K562 (cell line): ENCODE results near the gene CNFN. TPM values are rescaled to one million over a fixed set of nuclear protein-coding genes. Genes with fewer than 3 reads are reported as not detected.

Source experiments
- ATAC-seq: fragments of 200-7000 bp; cut with Tn5 transposase; 3 replicates; pipeline ENCODE4 v1.9.1; 2020; ENCODE audit warnings: moderate library complexity
- BruUV-seq: library from RNA; stranded (reverse); fragments of 400-500 nt; replicated peaks from 2 replicates; lab custom pipeline; 2021; lab: Mats Ljungman, UMichigan
- CTCF ChIA-PET: fragments of 300-600 bp; formaldehyde crosslinking; extraction: SDS; loops from one replicate; lab custom pipeline; 2021; ENCODE audit warnings: low intra/inter-chr PET ratio; lab: Yijun Ruan, JAX
- POLR2A ChIA-PET: fragments of 300-600, 350-650 bp; sonication (Branson Sonifier 250); formaldehyde crosslinking; extraction: SDS; loops from one replicate; lab custom pipeline; 2021; ENCODE audit warnings: antibody characterized with exemption, inconsistent platforms; lab: Yijun Ruan, JAX
- DNase-seq, 4 experiments: peaks; one replicate each; pipeline versions ENCODE4 v3.0.0 to v3.0.0-alpha.2; 2011 to 2018; ENCODE audit warnings: low spot score in 3 of 4, mixed read lengths in 3 of 4; ENCODE audit errors: extremely low read depth in 1 of 4
- FAIRE-seq: peaks from 2 replicates; lab custom pipeline; 2011; peaks lifted over from hg19 to GRCh38; lab: Jason Lieb, UNC
- H2AFZ ChIP-seq: 2 replicates; pipeline ENCODE4 v1.6.0; 2011; ENCODE audit warnings: low read depth, low read length, control low read depth, inconsistent platforms
- H3K27ac ChIP-seq: fragments of 200-600 bp; 3 replicates; pipeline ENCODE4 v1.8.0; 2011; ENCODE audit warnings: low read depth, mild to moderate bottlenecking, control low read depth, inconsistent platforms, low read length, moderate library complexity, mixed read lengths; ENCODE audit errors: extremely low read depth
- H3K27me3 ChIP-seq, 2 experiments: fragments of 300-600 bp in 1 of 2; 2 replicates in 1 of 2; 3 replicates in 1 of 2; pipeline versions ENCODE4 v1.6.0 to v1.8.0; 2011; ENCODE audit warnings: inconsistent platforms in 2 of 2, low read length in 2 of 2, mild to moderate bottlenecking in 1 of 2, mixed read lengths in 1 of 2, moderate library complexity in 1 of 2; ENCODE audit not compliant: control insufficient read depth in 2 of 2, insufficient read depth in 2 of 2
- H3K36me3 ChIP-seq: fragments of 300-600 bp; 3 replicates; pipeline ENCODE4 v1.8.0; 2011; ENCODE audit warnings: mild to moderate bottlenecking, low read length, inconsistent platforms; ENCODE audit not compliant: control insufficient read depth, insufficient read depth
- H3K4me1 ChIP-seq, 2 experiments: fragments of 200-600 bp in 1 of 2; replicated peaks in 1 of 2; 2 replicates in 1 of 2; 3 replicates in 1 of 2; pipeline versions ENCODE4 v1.5.1 to v1.8.0; 2011; ENCODE audit warnings: inconsistent platforms in 2 of 2, low read length in 2 of 2, mild to moderate bottlenecking in 1 of 2, mixed read lengths in 1 of 2, moderate library complexity in 1 of 2; ENCODE audit not compliant: control insufficient read depth in 2 of 2, insufficient read depth in 2 of 2
- H3K4me2 ChIP-seq: 2 replicates; pipeline ENCODE4 v1.6.1; 2011; ENCODE audit warnings: low read length, control low read depth, inconsistent platforms, mixed read lengths; ENCODE audit not compliant: insufficient read depth
- H3K4me3 ChIP-seq: fragments of 200-600 bp; sonication (generic), shearing (Covaris generic); 2 replicates; pipeline ENCODE4 v1.5.1; 2016; ENCODE audit warnings: control low read depth, inconsistent platforms
- H3K79me2 ChIP-seq: fragments of 200-600 bp; 3 replicates; pipeline ENCODE4 v1.8.0; 2011; ENCODE audit warnings: low read length, inconsistent platforms; ENCODE audit not compliant: control insufficient read depth, insufficient read depth
- H3K9ac ChIP-seq, 2 experiments: 2 replicates each; pipeline versions ENCODE4 v1.6.0 to v1.6.1; 2011; ENCODE audit warnings: low read depth in 2 of 2, low read length in 2 of 2, control low read depth in 1 of 2, inconsistent platforms in 1 of 2, mild to moderate bottlenecking in 1 of 2, mixed read lengths in 1 of 2; ENCODE audit not compliant: insufficient read depth in 1 of 2
- H3K9me1 ChIP-seq: one replicate; pipeline ENCODE4 v1.6.0; 2011; ENCODE audit warnings: inconsistent platforms, mild to moderate bottlenecking, low read length, moderate library complexity; ENCODE audit not compliant: control insufficient read depth, insufficient read depth
- H3K9me3 ChIP-seq: replicated peaks from 2 replicates; pipeline ENCODE4 v1.5.1; 2011; ENCODE audit warnings: low read depth, low read length, inconsistent platforms; ENCODE audit not compliant: control insufficient read depth, insufficient read depth
- H4K20me1 ChIP-seq: replicated peaks from 2 replicates; pipeline ENCODE4 v1.6.1; 2011; ENCODE audit warnings: low read length, inconsistent platforms, mixed read lengths; ENCODE audit not compliant: control insufficient read depth, insufficient read depth
- NFIC ChIP-seq: fragments of 450-650 bp; IDR thresholded peaks from 2 replicates; pipeline ENCODE4 v1.6.1; 2017; ENCODE audit warnings: mild to moderate bottlenecking, inconsistent platforms
- RFX7 ChIP-seq: fragments of 250-450 bp; sonication (Bioruptor Pico); IDR thresholded peaks from 2 replicates; pipeline ENCODE4 v1.5.1; 2021; ENCODE audit warnings: mild to moderate bottlenecking
- ZNF408 ChIP-seq: fragments of 250-450 bp; sonication (Bioruptor Pico); IDR thresholded peaks from 2 replicates; pipeline ENCODE4 v1.4.0; 2020; ENCODE audit warnings: low read depth, mild to moderate bottlenecking, moderate library complexity
- WGBS: fragments of 100-300 bp; shearing (Covaris generic); methylation state at CpG from one replicate; pipeline ENCODE4 v1.1.6; 2016; ENCODE audit warnings: low coverage, mixed read lengths; ENCODE audit not compliant: insufficient coverage; ENCODE audit errors: missing lambda C conversion rate; 5-methylcytosine and 5-hydroxymethylcytosine counted together
- in situ Hi-C: fragments of 300-500 bp; cut with MboI; formaldehyde crosslinking; loops from 4 replicates; pipeline ENCODE4 v1.15.0; 2018; ENCODE audit warnings: inconsistent platforms, mixed read lengths
- intact Hi-C: fragments of 100-400 bp; cut with micrococcal nuclease; formaldehyde crosslinking; loops from 2 replicates; pipeline ENCODE4 v1.14.2; 2022
- polyA plus RNA-seq, 8 experiments: library from polyadenylated mRNA; depleted of rRNA in 4 of 8; stranded (reverse) in 5 of 8; unstranded in 3 of 8; fragments of >200 nt; fragmentation: Nextera tagmentation in 2 of 8; fragmentation: Illumina TruSeq in 1 of 8; extraction: Ambion mirVana in 2 of 8; extraction: Trizol in 1 of 8; gene quantifications; 2 replicates each; pipeline versions ENCODE4 v1.2.1 to v1.2.3, GENCODE V29; 2011 to 2014; ENCODE audit warnings: inconsistent platforms in 1 of 8, missing spikeins in 1 of 8
- total RNA-seq, 7 experiments: library from RNA; depleted of rRNA in 6 of 7; stranded (reverse); fragments of >200 nt in 6 of 7; fragmentation: Illumina TruSeq in 2 of 7; extraction: Trizol in 2 of 7; gene quantifications; 2 replicates each; pipeline versions ENCODE4 v1.2.1 to v1.2.3, GENCODE V29; 2011 to 2021; ENCODE audit warnings: low replicate concordance in 1 of 7
- TF ChIP-seq, protein P1 (sequence below): fragments of 450-650 bp; IDR thresholded peaks from 2 replicates; pipeline ENCODE4 v1.6.1; 2017; ENCODE audit warnings: antibody characterized with exemption, mild to moderate bottlenecking
- TF ChIP-seq, protein P2 (sequence below): fragments of 450-650 bp; formaldehyde crosslinking; IDR thresholded peaks from 2 replicates; pipeline ENCODE4 v1.4.0; 2022; ENCODE audit warnings: missing genetic modification characterization

CNFN gene
- total and polyA plus RNA-seq, 9 of the 15 experiments (the other 6 are each of a cell fraction or from before 2014, with no cell fraction given), result 0.18 to 0.52 (median 0.27) TPM; not detected in 5

GRCh38 chr19:42368765-42369164 is 21.3 kb downstream of the CNFN start:
- no TSS peak for BruUV-seq
- intact Hi-C loops, result no loop called here
- Histone ChIP-seq H3K36me3 (peaks cover 6% of the 10 kb centered on the region; the same call in 2 of the 3 replicates), H3K9me1 (no peaks in the 10 kb centered on the region), H4K20me1 (no peaks in the 10 kb centered on the region), H3K4me3 (no peak overlapping the region), H3K4me1 (peaks cover 0 to 31% of the 10 kb centered on the region in 2 experiments; a peak in 2 of 5 replicates), H3K27ac (no peak overlapping the region), H3K79me2 (no peaks in the 10 kb centered on the region), H3K4me2 (no peak overlapping the region), H2AFZ (no peak overlapping the region), H3K9me3 (0 out of 2 replicates have a peak, but pooled peaks cover 2% of the 10 kb centered on the region), H3K27me3 (no peaks in the 10 kb centered on the region), H3K9ac (peak overlapping the region in 1 of 2 experiments; percentile 64; a peak in 1 of 4 replicates)
- TF ChIP-seq RFX7 (CRISPR knock-in tag) (no peak), ZNF408 (CRISPR knock-in tag) (no peak), NFIC (no peak)
- TF ChIP-seq, protein P1, sequence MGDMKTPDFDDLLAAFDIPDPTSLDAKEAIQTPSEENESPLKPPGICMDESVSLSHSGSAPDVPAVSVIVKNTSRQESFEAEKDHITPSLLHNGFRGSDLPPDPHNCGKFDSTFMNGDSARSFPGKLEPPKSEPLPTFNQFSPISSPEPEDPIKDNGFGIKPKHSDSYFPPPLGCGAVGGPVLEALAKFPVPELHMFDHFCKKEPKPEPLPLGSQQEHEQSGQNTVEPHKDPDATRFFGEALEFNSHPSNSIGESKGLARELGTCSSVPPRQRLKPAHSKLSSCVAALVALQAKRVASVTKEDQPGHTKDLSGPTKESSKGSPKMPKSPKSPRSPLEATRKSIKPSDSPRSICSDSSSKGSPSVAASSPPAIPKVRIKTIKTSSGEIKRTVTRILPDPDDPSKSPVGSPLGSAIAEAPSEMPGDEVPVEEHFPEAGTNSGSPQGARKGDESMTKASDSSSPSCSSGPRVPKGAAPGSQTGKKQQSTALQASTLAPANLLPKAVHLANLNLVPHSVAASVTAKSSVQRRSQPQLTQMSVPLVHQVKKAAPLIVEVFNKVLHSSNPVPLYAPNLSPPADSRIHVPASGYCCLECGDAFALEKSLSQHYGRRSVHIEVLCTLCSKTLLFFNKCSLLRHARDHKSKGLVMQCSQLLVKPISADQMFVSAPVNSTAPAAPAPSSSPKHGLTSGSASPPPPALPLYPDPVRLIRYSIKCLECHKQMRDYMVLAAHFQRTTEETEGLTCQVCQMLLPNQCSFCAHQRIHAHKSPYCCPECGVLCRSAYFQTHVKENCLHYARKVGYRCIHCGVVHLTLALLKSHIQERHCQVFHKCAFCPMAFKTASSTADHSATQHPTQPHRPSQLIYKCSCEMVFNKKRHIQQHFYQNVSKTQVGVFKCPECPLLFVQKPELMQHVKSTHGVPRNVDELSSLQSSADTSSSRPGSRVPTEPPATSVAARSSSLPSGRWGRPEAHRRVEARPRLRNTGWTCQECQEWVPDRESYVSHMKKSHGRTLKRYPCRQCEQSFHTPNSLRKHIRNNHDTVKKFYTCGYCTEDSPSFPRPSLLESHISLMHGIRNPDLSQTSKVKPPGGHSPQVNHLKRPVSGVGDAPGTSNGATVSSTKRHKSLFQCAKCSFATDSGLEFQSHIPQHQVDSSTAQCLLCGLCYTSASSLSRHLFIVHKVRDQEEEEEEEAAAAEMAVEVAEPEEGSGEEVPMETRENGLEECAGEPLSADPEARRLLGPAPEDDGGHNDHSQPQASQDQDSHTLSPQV, result no peak
- TF ChIP-seq, protein P2, sequence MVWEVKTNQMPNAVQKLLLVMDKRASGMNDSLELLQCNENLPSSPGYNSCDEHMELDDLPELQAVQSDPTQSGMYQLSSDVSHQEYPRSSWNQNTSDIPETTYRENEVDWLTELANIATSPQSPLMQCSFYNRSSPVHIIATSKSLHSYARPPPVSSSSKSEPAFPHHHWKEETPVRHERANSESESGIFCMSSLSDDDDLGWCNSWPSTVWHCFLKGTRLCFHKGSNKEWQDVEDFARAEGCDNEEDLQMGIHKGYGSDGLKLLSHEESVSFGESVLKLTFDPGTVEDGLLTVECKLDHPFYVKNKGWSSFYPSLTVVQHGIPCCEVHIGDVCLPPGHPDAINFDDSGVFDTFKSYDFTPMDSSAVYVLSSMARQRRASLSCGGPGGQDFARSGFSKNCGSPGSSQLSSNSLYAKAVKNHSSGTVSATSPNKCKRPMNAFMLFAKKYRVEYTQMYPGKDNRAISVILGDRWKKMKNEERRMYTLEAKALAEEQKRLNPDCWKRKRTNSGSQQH (CRISPR knock-in tag), result no peak
- ATAC-seq (no peak), FAIRE-seq (no peak), DNase-seq (no peak)
- in situ Hi-C loops, result no loop called here
- 71% methylated on average over 13 of the region's 15 CpGs for WGBS
- POLR2A ChIA-PET, result no interaction called here
- CTCF ChIA-PET, result no interaction called here
